GM20431 (cell line): ENCODE measurements around the gene EPHB2.
"Not testable (repeated sequence)": the region's sequence is repeated elsewhere in the genome, so short reads cannot be mapped to it uniquely, and the experiment has no call there.

Experiments used
- in situ Hi-C: fragments of 300-500 bp; cut with MseI, MboI; formaldehyde crosslinking; loops from one replicate; pipeline ENCODE4 v1.15.0; 2020; ENCODE audit warnings: low sequenced_read_pairs; ENCODE audit not compliant: unreplicated experiment

EPHB2 gene

GRCh38 chr1:22827666-22828483 lies 117.2 kb downstream of the EPHB2 start:
- in situ Hi-C loops = no loop called here

GRCh38 chr1:22828484-22829308 lies 118.1 kb downstream of the EPHB2 start:
- in situ Hi-C loops = no loop called here

- in situ Hi-C loops = no loop called here
Measured at GRCh38 chr1:22829309-22829989, 118.8 kb downstream of the EPHB2 start.

- in situ Hi-C loops = no loop called here
Measured at GRCh38 chr1:22830041-22830566, 119.5 kb downstream of the EPHB2 start.

- in situ Hi-C loops = no loop called here
Measured at GRCh38 chr1:22830757-22831340, 120.2 kb downstream of the EPHB2 start.

- in situ Hi-C loops = no loop called here
Measured at GRCh38 chr1:22831729-22832413, 121.2 kb downstream of the EPHB2 start.

GRCh38 chr1:22832414-22832786 lies 121.8 kb downstream of the EPHB2 start:
- in situ Hi-C loops = no loop called here

GRCh38 chr1:22833699-22834098 lies 123.1 kb downstream of the EPHB2 start:
- in situ Hi-C loops = no loop called here

- in situ Hi-C loops = not testable (repeated sequence)
Measured at GRCh38 chr1:22834420-22834819, 123.8 kb downstream of the EPHB2 start.

GRCh38 chr1:22835636-22836319 lies 125.1 kb downstream of the EPHB2 start:
- in situ Hi-C loops = no loop called here

GRCh38 chr1:22836850-22837249 lies 126.2 kb downstream of the EPHB2 start:
- in situ Hi-C loops = no loop called here

- in situ Hi-C loops = no loop called here
Measured at GRCh38 chr1:22837332-22837731, 126.7 kb downstream of the EPHB2 start.

GRCh38 chr1:22838965-22839364 lies 128.3 kb downstream of the EPHB2 start:
- in situ Hi-C loops = no loop called here

GRCh38 chr1:22839806-22840205 lies 129.2 kb downstream of the EPHB2 start:
- in situ Hi-C loops = no loop called here

GRCh38 chr1:22841142-22841541 lies 130.5 kb downstream of the EPHB2 start:
- in situ Hi-C loops = no loop called here

GRCh38 chr1:22841860-22842281 lies 131.2 kb downstream of the EPHB2 start:
- in situ Hi-C loops = no loop called here

GRCh38 chr1:22843441-22844183 lies 133.0 kb downstream of the EPHB2 start:
- in situ Hi-C loops = not testable (repeated sequence)

- in situ Hi-C loops = no loop called here
Measured at GRCh38 chr1:22844621-22845020, 134.0 kb downstream of the EPHB2 start.
